K562 (cell line): ENCODE data around the gene HOXB6. TPM values are rescaled to one million over a fixed set of nuclear protein-coding genes. Genes with fewer than 3 reads are reported as not detected.

ENCODE experiments used
- CBX3 ChIP-seq, 2 experiments: IDR thresholded peaks; 1 replicate in 1 of 2; 2 replicates in 1 of 2; pipeline ENCODE4 v1.6.1; 2012; ENCODE audit warnings: inconsistent platforms in 2 of 2, low read length in 2 of 2, borderline replicate concordance in 1 of 2, control low read depth in 1 of 2
- CUX1 ChIP-seq: fragments of 200-800 bp; sonication (Bioruptor generic); IDR thresholded peaks from 2 replicates; pipeline ENCODE4 v1.6.1; 2016; ENCODE audit warnings: missing genetic modification characterization, missing compliant biosample characterization
- E2F3 ChIP-seq: fragments of 250-450 bp; sonication (Bioruptor Pico); IDR thresholded peaks from 2 replicates; pipeline ENCODE4 v1.4.0; 2020; ENCODE audit warnings: mild to moderate bottlenecking
- MAFG ChIP-seq: fragments of 450-650 bp; conservative IDR thresholded peaks from 2 replicates; pipeline ENCODE4 v1.6.1; 2016; ENCODE audit warnings: missing genetic modification characterization, missing compliant biosample characterization
- POLR2AphosphoS5 ChIP-seq: IDR thresholded peaks from 2 replicates; pipeline ENCODE4 v1.6.1; 2011; ENCODE audit warnings: mild to moderate bottlenecking, low read depth, low read length, moderate library complexity; ENCODE audit not compliant: control insufficient read depth, insufficient read depth
- POLR2B ChIP-seq: fragments of 450-650 bp; IDR thresholded peaks from 2 replicates; pipeline ENCODE4 v1.6.1; 2018; ENCODE audit warnings: low read depth; ENCODE audit not compliant: partially characterized antibody
- POLR3G ChIP-seq: IDR thresholded peaks from 2 replicates; pipeline ENCODE4 v1.6.1; 2011; ENCODE audit not compliant: insufficient read length, insufficient replicate concordance; ENCODE audit errors: extremely low read depth
- SIN3B ChIP-seq: fragments of 450-650 bp; IDR thresholded peaks from 2 replicates; pipeline ENCODE4 v1.6.1; 2017; ENCODE audit warnings: low read depth, mild to moderate bottlenecking, moderate library complexity
- SLC30A9 ChIP-seq: fragments of 250-450 bp; sonication (Bioruptor Pico); IDR thresholded peaks from 2 replicates; pipeline ENCODE4 v1.8.0; 2022; ENCODE audit warnings: mild to moderate bottlenecking, moderate library complexity
- TAF1 ChIP-seq: IDR thresholded peaks from 2 replicates; pipeline ENCODE4 v1.6.1; 2011; ENCODE audit warnings: mild to moderate bottlenecking, low read length, moderate library complexity; ENCODE audit not compliant: insufficient read depth, control insufficient read depth, severe bottlenecking; ENCODE audit errors: extremely low read depth
- ZBTB9 ChIP-seq: fragments of 450-650 bp; formaldehyde crosslinking; IDR thresholded peaks from 2 replicates; pipeline ENCODE4 v1.4.0; 2020; ENCODE audit warnings: mild to moderate bottlenecking, moderate library complexity
- ZNF140 ChIP-seq: fragments of 250-450 bp; sonication (Bioruptor Pico); IDR thresholded peaks from 2 replicates; pipeline ENCODE4 v1.8.0; 2021; ENCODE audit warnings: moderate library complexity, mild to moderate bottlenecking, inconsistent platforms
- ZNF175 ChIP-seq: fragments of 200-800 bp; sonication (Bioruptor generic); IDR thresholded peaks from 2 replicates; pipeline ENCODE4 v1.6.1; 2016; ENCODE audit warnings: low read depth, mild to moderate bottlenecking, missing genetic modification characterization, missing compliant biosample characterization
- ZNF699 ChIP-seq: fragments of 250-450 bp; sonication (Bioruptor Pico); IDR thresholded peaks from 2 replicates; pipeline ENCODE4 v1.8.0; 2021; ENCODE audit warnings: mild to moderate bottlenecking, moderate library complexity; ENCODE audit not compliant: insufficient replicate concordance
- polyA plus RNA-seq, 8 experiments: library from polyadenylated mRNA; depleted of rRNA in 4 of 8; stranded (reverse) in 5 of 8; unstranded in 3 of 8; fragments of >200 nt; fragmentation: Nextera tagmentation in 2 of 8; fragmentation: Illumina TruSeq in 1 of 8; extraction: Ambion mirVana in 2 of 8; extraction: Trizol in 1 of 8; gene quantifications; 2 replicates each; pipeline versions ENCODE4 v1.2.1 to v1.2.3, GENCODE V29; 2011 to 2014; ENCODE audit warnings: inconsistent platforms in 1 of 8, missing spikeins in 1 of 8
- total RNA-seq, 7 experiments: library from RNA; depleted of rRNA in 6 of 7; stranded (reverse); fragments of >200 nt in 6 of 7; fragmentation: Illumina TruSeq in 2 of 7; extraction: Trizol in 2 of 7; gene quantifications; 2 replicates each; pipeline versions ENCODE4 v1.2.1 to v1.2.3, GENCODE V29; 2011 to 2021; ENCODE audit warnings: low replicate concordance in 1 of 7
- TF ChIP-seq, protein P1 (sequence below): fragments of 450-650 bp; IDR thresholded peaks from 2 replicates; pipeline ENCODE4 v1.7.0; 2016; ENCODE audit warnings: borderline replicate concordance
- TF ChIP-seq, protein P2 (sequence below): IDR thresholded peaks from 3 replicates; pipeline ENCODE4 v1.6.1; 2011; ENCODE audit warnings: borderline replicate concordance, mild to moderate bottlenecking; ENCODE audit not compliant: insufficient read length, insufficient read depth

HOXB6 gene
- total and polyA plus RNA-seq, 9 of the 15 experiments (the other 6 are each of a cell fraction or from before 2014, with no cell fraction given), result 1.2 to 14.8 (median 4.9) TPM

DNA sequence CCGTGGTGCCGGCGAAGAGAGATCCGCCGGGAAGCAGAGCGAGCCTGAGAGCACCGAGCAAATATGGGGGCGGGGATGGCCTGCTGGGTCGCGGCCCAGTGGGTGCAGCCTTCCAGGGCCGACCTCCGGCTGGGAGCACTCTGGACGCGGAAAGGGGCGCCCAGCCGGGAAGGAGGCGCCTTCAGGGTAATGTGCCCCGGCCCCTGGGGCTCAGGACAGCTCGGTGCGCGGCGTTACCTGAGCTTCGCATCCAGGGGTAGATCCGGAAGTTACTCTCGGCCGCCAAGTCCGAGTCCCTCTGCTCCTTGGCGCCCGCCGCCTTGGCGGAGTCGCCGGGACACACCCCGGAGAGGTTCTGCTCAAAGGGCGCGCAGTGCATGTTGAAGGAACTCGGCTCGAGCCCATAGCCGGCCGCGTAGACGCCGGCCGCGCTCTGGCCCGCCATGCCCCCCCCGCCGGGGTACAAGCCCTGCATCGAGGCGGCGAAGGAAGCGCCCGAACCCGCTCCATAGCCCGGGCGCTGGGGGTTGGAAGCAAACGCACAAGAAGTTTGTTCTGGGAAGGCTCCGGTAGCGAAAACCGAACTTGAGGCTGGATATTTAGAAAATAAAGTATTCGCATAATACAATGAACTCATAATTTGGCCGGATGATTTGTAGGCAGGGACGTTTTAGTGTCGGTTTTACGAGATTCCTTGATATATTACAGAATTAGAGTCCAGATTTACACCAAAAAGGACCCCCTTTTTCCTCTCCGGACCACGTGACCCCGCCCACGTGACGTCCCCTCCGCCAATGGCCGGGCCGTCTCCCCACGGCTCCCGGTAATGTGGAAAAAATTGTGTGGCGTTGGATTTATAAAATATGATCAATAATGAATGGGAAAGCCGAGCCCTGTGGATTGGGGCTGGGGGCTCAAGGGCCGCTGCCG is 5.8 kb upstream of the HOXB6 start, which contains the start of gene HOXB7 (continued):
- TF ChIP-seq CUX1 (CRISPR knock-in tag) (no peak), ZNF699 (no peak), ZNF140 (CRISPR knock-in tag) (no peak), ZBTB9 (CRISPR knock-in tag) (peak; percentile 22; the same call in 1 of the 2 replicates), POLR2AphosphoS5 (no peak), POLR3G (no peak), SIN3B (no peak), E2F3 (CRISPR knock-in tag) (0 out of 2 replicates have a peak, but pooled peaks have one; percentile 34), ZNF175 (CRISPR knock-in tag) (no peak), CBX3 (IDR thresholded peaks at IDR 0.05; ENCODE audit: borderline replicate concordance in 1 of 2, low read length in 2 of 2) (no peak), POLR2B (peak; percentile 41), SLC30A9 (CRISPR knock-in tag) (no peak), MAFG (tag) (no peak), TAF1 (peak; percentile 39)
- TF ChIP-seq, protein P1, sequence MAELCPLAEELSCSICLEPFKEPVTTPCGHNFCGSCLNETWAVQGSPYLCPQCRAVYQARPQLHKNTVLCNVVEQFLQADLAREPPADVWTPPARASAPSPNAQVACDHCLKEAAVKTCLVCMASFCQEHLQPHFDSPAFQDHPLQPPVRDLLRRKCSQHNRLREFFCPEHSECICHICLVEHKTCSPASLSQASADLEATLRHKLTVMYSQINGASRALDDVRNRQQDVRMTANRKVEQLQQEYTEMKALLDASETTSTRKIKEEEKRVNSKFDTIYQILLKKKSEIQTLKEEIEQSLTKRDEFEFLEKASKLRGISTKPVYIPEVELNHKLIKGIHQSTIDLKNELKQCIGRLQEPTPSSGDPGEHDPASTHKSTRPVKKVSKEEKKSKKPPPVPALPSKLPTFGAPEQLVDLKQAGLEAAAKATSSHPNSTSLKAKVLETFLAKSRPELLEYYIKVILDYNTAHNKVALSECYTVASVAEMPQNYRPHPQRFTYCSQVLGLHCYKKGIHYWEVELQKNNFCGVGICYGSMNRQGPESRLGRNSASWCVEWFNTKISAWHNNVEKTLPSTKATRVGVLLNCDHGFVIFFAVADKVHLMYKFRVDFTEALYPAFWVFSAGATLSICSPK, result no peak
- TF ChIP-seq, protein P2, sequence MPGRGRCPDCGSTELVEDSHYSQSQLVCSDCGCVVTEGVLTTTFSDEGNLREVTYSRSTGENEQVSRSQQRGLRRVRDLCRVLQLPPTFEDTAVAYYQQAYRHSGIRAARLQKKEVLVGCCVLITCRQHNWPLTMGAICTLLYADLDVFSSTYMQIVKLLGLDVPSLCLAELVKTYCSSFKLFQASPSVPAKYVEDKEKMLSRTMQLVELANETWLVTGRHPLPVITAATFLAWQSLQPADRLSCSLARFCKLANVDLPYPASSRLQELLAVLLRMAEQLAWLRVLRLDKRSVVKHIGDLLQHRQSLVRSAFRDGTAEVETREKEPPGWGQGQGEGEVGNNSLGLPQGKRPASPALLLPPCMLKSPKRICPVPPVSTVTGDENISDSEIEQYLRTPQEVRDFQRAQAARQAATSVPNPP, result no peak
